Measurements from ENCODE around the gene DOK5.

DNA sequence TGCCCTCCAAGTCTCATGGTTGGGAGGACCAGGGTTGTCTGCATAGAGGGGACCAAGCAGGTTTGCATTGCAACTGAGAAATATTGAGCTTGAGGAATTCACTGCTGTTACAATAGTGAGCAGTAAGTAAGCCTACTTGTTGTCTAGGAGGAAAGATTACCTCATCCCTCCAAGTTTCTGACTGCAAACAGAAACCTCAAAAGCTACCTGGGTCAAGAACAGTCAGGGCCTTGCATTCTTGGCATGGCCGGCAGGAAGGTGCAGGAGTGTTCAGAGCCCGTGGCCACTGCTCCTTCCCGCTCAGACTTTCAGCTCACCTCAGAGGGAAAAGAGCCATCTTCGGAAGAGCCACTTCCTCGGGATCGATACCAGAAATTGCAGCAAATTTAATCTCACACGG lies 46.0 kb upstream of the DOK5 start:
- TF ChIP-seq POLR2A (IDR thresholded peaks at IDR 0.05) (no peak), POLR2AphosphoS5 (IDR thresholded peaks at IDR 0.05) (no peak), EP300 (IDR thresholded peaks at IDR 0.05; ENCODE audit: low read depth) (no peak)
- TF ChIP-seq, protein P1, sequence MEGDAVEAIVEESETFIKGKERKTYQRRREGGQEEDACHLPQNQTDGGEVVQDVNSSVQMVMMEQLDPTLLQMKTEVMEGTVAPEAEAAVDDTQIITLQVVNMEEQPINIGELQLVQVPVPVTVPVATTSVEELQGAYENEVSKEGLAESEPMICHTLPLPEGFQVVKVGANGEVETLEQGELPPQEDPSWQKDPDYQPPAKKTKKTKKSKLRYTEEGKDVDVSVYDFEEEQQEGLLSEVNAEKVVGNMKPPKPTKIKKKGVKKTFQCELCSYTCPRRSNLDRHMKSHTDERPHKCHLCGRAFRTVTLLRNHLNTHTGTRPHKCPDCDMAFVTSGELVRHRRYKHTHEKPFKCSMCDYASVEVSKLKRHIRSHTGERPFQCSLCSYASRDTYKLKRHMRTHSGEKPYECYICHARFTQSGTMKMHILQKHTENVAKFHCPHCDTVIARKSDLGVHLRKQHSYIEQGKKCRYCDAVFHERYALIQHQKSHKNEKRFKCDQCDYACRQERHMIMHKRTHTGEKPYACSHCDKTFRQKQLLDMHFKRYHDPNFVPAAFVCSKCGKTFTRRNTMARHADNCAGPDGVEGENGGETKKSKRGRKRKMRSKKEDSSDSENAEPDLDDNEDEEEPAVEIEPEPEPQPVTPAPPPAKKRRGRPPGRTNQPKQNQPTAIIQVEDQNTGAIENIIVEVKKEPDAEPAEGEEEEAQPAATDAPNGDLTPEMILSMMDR (IDR thresholded peaks at IDR 0.05), result no peak
